ENCODE measurements around the gene RTL1.
A peak's percentile ranks its signal among the peaks of the same experiment; 100 is the strongest.

Gene RTL1

DNA sequence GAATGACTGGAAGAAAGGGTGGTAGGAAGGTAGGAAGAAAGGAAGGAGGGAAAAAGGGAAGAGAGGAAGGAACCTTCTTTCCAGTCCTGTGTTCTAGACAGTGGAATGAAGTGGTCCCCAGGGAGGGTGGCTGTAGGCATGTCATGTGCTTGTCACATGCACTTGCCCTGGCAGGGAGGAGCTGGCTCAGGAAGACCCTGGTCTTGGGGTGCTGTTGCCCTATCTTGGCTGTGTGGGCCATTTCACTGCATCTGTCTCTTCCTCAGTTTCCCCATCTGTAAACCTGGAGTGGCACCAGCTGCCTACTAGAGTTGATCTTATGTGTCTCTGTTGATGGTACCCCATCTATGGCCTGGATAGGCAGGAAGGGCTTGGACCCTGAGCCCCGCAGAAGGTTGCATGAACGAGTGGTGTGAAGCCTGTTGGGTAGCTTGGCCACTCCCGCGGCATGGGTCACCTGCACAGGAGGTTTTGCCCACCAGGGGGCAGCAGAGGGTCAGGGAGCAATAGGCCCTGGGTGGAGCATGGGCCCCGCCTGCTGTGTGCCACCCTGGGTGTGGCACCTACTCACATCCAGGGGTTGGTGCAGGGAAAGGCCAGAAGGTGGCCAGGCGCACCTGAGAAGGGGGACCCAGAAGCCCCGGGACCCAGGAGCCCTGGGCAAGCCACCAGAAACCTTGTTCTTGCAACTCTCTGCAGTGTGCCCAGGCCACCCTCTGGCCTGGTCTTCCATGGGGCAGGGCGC, 52.5 kb downstream of the RTL1 start:
- DNase-seq, result peak; percentile 70 to 84

DNA sequence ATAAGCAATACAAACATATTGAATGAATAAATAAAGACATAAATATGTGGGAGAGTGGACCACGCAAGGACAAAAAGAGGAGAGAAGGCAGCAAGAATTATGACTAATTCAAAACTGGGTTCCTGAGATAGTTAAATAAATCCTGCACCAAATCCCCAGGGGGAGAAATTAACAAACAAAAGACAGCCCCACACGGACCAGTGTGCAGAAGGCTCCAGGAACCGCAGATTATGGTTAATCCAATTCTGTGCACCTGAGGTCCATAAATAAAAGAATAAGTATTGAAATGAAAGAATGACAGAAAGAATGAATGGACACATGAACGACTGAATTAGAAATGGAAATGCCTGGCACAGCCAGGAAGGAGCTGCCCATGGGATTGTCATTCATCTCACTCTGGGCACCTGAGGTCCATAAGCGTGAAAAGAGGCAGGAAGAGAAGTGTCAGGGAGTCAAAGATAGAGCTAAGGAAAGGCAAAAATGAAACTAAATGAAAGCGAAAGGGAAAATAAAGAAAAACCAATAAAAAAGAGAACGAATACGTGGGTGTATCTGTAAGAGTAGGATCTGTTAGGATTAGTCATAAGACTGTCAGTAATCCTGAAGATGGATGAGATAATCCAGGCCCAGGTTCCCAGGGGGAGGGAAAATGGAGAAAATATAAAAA, 54.3 kb downstream of the RTL1 start:
- DNase-seq, result no peak
- TF ChIP-seq GATA1 (IDR thresholded peaks at IDR 0.05; ENCODE audit: low read depth, low read length), result no peak
- TF ChIP-seq POLR2A (IDR thresholded peaks at IDR 0.05; ENCODE audit: low read length), result no peak

More for the DNA sequence above, 52.5 kb downstream of the RTL1 start:
- TF ChIP-seq POLR2A (IDR thresholded peaks at IDR 0.05; ENCODE audit: low read length), result no peak
- no peak for TF ChIP-seq GATA1 (IDR thresholded peaks at IDR 0.05; ENCODE audit: low read depth, low read length)

DNA sequence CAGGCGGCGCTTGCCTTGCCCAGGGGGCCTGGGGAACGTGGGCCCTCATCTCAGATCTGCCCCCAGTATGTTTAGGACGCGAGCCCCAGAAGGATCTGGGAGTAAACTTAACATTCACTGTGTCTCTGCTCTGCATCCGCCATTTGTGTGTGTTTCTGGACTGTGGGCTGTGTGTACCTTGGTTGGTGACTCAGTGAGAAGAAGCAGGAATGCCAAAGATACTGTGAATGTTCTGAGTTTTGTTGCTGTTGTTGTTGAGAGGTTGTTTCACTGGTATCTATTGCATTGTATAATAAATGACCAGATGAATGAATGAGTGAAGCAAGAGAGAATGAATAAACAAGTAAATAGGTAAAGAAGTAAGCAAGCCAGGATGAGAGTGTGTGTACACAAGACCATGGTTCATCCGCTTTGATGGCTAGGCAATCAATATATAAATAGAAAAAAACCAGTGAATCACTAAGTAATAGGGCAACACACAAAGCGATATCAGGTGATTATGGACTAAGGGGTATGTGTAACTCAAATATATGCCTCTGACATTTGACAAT, 57.1 kb downstream of the RTL1 start:
- DNase-seq, result no peak
- no peak for TF ChIP-seq GATA1 (IDR thresholded peaks at IDR 0.05; ENCODE audit: low read depth, low read length)
- no peak for TF ChIP-seq POLR2A (IDR thresholded peaks at IDR 0.05; ENCODE audit: low read length)

DNA sequence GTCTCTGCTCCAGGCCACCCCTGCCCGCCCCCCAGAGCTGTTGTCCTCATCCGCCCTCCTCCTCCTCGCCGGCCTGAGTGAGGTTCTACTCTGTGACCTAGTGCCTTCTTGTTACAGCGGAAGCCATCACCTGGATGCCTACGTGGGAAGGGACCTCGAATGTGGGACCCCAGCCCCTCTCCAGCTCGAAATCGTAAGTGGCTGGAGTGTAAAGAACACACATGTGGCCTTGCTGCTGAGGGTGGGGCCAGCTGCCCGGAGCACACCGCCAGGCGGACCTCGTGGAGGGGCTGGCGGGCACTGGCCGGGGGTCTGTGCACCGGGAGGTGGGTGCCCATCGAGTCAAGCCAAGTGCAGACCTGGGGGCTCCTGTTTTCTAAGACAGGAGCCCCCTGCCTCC, 58.2 kb downstream of the RTL1 start:
- no peak for DNase-seq
- TF ChIP-seq POLR2A (IDR thresholded peaks at IDR 0.05; ENCODE audit: low read length), result no peak
- TF ChIP-seq GATA1 (IDR thresholded peaks at IDR 0.05; ENCODE audit: low read depth, low read length), result no peak

DNA sequence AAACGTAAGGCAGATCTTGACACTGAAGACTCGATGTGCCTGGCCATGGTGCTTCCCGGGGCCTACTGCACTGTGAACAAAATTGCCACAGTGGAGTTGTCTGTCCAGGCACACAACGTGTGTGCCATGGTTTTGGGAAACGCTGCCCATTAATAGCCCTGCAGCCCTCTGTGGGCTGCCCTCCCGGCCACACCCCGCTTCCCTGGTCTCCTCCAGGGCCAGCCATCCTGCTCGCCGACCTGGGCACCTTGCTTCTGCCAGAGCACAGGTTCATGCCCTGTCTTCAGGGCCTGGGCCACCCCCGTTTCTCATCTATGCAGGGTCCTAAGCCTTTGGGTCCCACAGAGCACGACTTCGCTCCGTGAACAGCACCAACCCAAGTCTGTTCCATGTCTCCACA, 58.7 kb downstream of the RTL1 start:
- DNase-seq, result no peak

DNA sequence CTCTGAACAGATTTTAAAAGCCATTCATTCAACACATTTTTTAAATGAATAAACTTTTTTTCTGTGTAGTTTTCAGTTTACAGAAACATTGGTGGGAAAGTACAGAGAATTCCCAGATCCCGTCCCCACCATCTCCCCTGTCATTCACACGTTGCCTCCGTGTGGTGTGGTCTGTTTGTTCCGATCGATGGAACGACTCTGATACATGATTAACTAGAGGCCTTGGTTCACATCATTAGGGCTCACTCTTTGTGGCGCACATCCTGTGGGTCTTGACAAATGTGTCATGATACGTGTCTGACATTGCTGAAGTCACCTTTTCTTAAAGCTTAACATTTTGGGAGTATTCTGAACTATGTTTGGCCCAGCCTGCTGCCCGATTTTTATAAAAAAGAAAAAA, 59.1 kb downstream of the RTL1 start:
- no peak for DNase-seq
- TF ChIP-seq GATA1 (IDR thresholded peaks at IDR 0.05; ENCODE audit: low read depth, low read length) (no peak), POLR2A (IDR thresholded peaks at IDR 0.05; ENCODE audit: low read length) (no peak)

More for the DNA sequence above, 58.7 kb downstream of the RTL1 start:
- TF ChIP-seq POLR2A (IDR thresholded peaks at IDR 0.05; ENCODE audit: low read length) (no peak), GATA1 (IDR thresholded peaks at IDR 0.05; ENCODE audit: low read depth, low read length) (no peak)

DNA sequence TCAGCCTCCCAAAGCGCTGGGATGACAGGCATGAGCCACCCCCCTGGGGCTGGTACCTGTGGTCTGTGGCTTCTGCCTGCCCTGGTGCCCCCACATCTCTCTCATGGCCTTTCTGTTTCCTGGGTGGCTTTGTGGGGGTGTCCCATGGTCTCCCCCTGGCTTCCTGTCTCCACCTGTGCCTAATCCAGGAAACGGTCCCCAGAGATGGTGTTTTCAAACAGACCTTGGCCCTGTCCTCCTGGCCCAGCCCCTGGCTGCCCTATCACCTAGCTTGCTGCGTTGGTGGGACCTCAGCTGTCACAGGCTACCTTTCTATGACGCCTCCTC, 59.5 kb downstream of the RTL1 start:
- TF ChIP-seq GATA1 (IDR thresholded peaks at IDR 0.05; ENCODE audit: low read depth, low read length) (no peak), POLR2A (IDR thresholded peaks at IDR 0.05; ENCODE audit: low read length) (no peak)
- no peak for DNase-seq

DNA sequence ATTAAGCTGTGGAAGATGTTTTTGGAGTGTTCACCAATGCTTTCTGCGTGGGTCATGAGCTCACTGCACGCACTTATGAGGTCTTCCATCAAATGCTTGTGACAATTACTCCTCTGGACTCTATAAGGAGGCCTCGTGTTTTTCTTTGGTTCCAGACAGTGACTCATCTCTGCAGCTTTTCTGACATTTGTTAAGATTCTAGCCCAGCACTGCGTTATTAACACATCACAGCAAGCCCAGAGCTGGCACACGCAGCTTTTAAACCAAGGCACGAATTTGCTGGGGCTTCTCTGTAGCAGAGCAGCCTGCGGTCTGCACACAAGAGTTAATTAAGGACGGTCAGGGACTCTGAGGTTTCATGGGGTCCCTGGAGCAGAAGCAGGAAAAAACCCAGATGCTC, 60.7 kb downstream of the RTL1 start:
- TF ChIP-seq GATA1 (IDR thresholded peaks at IDR 0.05; ENCODE audit: low read depth, low read length), result no peak
- no peak for TF ChIP-seq POLR2A (IDR thresholded peaks at IDR 0.05; ENCODE audit: low read length)
- DNase-seq, result no peak

DNA sequence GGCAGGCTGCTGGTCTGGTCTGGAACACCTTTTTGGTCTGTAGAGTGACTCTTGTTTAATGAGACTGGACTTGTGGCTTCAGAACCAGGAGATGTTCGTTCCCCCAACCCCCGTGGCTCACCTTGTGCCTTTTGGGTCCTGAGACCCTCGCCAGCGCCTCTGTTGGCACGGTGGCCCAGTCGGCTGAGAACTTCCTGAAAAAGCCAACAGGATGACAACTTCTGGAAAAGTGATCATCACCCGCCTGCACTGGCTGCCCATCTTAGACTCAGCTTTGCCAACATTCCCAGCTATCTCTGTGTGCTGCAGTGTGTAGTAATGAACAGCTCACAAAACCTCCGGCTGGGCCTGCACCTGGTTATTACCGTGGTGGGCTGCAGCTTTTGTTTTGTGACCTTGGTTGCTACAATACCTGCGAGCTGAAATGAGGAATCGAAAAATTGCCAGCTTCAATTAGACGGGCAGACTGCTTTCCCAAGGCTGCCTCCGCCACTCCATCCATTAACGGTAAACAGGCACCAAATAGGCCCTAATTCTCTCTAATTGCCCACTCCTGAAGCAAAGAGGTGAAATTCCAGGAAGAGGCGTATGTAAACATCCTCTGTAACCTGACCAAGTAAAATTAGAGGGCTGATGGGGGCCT, 61.6 kb downstream of the RTL1 start:
- TF ChIP-seq POLR2A (IDR thresholded peaks at IDR 0.05; ENCODE audit: low read length) (no peak), GATA1 (IDR thresholded peaks at IDR 0.05; ENCODE audit: low read depth, low read length) (no peak)
- DNase-seq, result no peak

DNA sequence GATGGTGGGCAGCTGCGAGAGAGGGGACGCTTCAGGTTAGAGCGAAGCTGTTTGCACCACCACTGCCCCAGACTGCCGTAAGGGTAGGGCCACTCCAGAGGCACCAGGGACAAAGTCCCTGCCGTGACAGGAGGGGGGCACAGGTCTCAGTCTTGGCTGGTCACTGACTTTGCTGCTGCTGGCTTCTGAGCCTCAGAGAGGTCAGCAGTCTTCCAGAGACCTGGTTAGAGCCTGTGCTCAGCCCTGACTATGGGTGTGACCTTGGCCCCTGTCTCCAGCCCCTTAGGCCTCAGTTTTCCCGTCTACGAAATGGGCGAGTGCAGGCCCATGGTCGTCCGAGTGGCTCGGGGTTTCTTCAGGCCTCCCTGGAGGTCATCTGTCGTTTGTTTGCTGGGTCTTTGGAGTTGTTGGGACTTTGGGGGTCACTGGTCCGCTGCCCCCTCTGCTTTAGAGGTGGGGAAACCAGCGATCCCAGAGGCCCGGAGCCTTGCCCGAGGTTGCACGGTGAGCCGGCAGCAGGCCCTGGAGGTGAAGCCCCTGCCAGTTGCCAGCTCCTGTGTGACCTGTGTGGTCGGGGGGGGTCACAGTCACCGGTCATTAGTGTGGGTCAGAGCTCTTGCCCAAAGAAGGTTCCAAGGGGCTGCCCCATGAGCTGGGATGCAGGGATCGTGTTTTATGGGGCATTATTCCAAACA, 62.3 kb downstream of the RTL1 start:
- TF ChIP-seq POLR2A (IDR thresholded peaks at IDR 0.05; ENCODE audit: low read length), result no peak
- TF ChIP-seq GATA1 (IDR thresholded peaks at IDR 0.05; ENCODE audit: low read depth, low read length), result no peak
- no peak for DNase-seq

DNA sequence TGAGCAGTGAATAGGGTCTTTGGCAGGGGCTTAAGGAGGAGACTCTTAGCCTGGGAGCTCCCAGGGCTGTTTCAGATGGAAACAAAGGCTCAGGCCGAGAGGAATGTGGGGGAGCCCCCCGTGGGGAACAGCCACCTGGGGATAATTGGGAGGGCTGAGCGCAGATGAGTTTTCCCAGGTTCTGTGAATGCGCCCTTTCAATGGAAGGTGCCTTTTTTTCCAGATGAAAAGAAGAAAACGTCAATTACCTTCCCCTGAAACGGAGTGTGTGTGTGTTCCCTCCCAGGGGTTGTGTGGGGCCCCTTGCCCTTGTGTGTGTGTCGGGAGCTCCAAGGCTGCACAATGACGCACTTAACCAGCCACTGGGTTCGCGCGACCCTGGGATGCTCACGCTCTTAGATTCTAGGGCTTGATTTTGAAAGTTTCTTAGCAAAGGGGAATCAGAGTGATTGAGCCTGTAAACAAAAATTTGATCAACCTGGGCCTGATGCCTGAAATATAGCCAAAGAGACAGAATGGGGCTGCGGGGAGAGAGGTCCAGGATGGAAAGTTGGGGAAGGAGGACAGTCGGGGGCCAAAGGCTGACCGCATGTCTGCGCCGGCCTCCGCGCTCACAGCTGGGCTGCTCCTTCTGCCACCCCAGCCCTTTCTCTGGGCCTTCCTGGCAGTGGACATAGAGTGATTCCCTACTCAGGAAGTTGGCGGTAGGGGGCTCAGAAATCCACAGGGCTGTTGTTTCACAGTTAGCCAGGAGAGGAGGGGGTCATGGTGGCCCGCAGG, 63.0 kb downstream of the RTL1 start:
- no peak for TF ChIP-seq POLR2A (IDR thresholded peaks at IDR 0.05; ENCODE audit: low read length)
- TF ChIP-seq GATA1 (IDR thresholded peaks at IDR 0.05; ENCODE audit: low read depth, low read length), result no peak
- no peak for DNase-seq

DNA sequence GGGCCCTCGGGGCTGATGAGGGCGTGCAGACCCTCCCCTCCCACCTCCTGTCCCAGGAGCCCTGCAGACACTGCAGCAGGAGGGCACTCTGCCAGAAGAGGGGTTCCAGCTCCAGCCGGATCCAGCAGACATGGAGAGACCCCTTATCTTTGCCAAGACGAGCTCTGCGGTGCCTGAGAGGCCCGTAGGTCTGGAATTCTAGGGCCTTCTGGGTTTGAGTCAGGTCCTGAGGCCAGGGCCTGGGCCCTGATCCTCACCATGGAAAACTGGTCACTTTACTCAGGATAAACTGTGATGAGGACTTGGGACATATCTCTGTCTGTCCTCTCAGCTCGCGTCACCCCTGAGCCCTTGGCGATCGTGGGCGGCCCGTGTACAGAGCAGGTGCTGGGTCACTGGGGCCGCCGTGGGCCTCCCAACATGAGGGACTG, 63.8 kb downstream of the RTL1 start:
- no peak for DNase-seq
- TF ChIP-seq POLR2A (IDR thresholded peaks at IDR 0.05; ENCODE audit: low read length), result no peak
- no peak for TF ChIP-seq GATA1 (IDR thresholded peaks at IDR 0.05; ENCODE audit: low read depth, low read length)

DNA sequence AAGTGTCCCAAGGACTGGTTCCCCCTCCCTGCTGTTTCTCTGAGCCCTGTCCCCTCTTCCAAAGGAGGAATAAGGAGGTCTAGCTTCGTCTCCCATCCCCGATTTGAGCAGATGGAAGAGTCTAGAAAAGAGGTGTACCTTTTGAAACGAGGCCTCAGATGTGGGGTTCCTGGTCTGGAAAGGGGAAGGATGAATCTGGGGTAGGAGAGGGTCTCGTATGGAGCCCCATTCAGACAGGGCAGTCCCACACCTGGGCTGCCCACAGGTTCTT, 64.3 kb downstream of the RTL1 start:
- DNase-seq, result no peak
- TF ChIP-seq GATA1 (IDR thresholded peaks at IDR 0.05; ENCODE audit: low read depth, low read length) (no peak), POLR2A (IDR thresholded peaks at IDR 0.05; ENCODE audit: low read length) (no peak)

All from erythroblast (primary cell).